ENCODE results near the gene ATG4D.
"Not testable (repeated sequence)": the region's sequence is repeated elsewhere in the genome, so short reads cannot be mapped to it uniquely, and the experiment has no call there.

The ATG4D gene

DNA sequence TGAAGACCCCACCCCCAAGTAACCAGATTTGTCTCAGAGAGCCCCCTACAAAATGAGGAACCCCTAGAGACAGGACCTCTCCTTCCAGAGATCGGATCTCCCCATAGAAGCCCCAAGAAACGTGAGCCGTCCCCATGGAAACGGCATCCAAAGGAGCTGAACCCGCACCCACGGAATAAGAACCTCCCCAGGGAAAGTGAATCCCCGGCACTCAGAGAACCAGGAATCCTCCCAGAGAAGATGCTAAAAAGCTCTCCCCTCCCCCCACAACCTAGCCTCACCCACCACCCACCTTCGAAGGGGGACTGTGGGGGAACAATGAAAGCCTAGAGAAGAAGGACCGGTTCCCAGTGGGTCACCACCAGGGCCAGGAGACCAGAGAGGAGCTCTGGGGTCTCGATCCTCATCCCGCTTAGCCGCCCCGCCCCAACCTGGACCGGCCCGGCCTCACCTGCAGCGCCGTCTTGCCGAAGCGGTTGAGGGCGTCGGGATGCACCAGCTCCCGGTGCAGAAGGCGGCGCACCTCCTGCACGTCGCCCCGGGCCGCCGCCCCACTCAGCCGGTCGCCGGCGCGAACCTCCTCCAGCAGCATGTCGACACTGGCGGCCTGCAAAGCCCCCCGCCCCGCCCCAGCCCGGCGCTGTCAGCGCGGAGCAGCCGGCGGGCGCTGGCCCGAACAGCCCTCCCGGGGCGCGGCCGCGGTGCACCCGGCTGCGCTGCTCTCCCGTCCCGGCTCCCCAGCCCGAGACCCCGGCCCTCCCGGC lies 24.5 kb downstream of the ATG4D start:
- Histone ChIP-seq H3K4me3 (ENCODE audit: low read depth, low read length) (peak overlapping the region; percentile 65), H3K36me3 (ENCODE audit: control insufficient read depth, insufficient read depth, low read length) (no peaks in the 10 kb centered on the region), H3K9me3 (ENCODE audit: control insufficient read depth, insufficient read depth, low read length) (no peaks in the 10 kb centered on the region), H3K9ac (ENCODE audit: low read depth, low read length) (no peak overlapping the region), H3K27me3 (ENCODE audit: control insufficient read depth, insufficient read depth, low read length) (peaks cover 12% of the 10 kb centered on the region), H3K4me1 (ENCODE audit: control insufficient read depth, insufficient read depth, low read length) (peaks cover 4% of the 10 kb centered on the region)

DNA sequence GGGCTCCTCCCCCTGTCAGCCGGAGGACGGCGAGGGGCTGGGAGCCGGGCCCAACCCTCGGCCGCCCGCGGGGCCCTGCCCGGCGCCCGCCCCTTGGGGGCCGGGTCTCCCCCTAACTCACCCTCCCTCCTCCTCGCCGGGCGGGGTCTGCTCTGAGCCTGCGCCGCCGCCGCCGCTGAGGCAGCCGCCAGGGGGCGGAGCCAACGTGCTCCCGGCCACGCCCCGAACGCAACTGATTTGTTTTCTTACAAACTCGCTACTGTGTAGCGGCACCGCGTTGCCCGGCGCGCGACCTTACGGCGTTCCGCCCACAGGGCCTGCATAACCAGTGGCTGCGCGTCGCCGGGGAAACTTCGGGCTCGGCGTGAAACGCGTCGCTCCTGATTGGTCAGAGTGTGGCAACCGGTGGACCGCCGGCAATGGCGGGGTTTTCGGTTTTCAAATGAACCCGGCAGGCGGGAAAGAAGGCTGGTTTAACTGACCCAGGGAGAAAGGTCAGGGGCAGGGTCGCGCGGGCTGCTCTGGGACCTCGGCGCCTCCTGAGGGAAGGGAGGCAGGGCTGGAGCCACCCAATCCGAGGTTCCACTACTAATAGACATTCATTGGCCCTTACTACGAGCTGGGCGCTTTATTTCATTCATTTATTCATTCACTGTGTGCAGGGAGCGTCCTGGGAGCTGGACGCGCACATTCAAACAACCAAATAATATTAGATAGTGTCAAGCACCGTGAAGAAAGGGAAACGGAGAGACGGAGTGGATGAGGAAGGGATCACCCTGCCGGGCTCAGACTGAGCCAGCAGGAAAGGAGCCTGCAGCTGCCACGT lies 25.3 kb downstream of the ATG4D start, which contains the start of gene CDKN2D:
CDKN2D (minus strand) TSS at position 154 of the 826 bp plus-strand sequence. CDS start 326 bp downstream, outside the sequence.
- Histone ChIP-seq H3K4me1 (ENCODE audit: control insufficient read depth, insufficient read depth, low read length) (peaks cover 4% of the 10 kb centered on the region), H3K27me3 (ENCODE audit: control insufficient read depth, insufficient read depth, low read length) (peaks cover 12% of the 10 kb centered on the region), H3K9me3 (ENCODE audit: control insufficient read depth, insufficient read depth, low read length) (no peaks in the 10 kb centered on the region), H3K4me3 (ENCODE audit: low read depth, low read length) (peak within 1 kb of the TSS; percentile 79), H3K9ac (ENCODE audit: low read depth, low read length) (peak within 1 kb of the TSS; percentile 80), H3K36me3 (ENCODE audit: control insufficient read depth, insufficient read depth, low read length) (peaks cover under 1% of the 10 kb centered on the region)

DNA sequence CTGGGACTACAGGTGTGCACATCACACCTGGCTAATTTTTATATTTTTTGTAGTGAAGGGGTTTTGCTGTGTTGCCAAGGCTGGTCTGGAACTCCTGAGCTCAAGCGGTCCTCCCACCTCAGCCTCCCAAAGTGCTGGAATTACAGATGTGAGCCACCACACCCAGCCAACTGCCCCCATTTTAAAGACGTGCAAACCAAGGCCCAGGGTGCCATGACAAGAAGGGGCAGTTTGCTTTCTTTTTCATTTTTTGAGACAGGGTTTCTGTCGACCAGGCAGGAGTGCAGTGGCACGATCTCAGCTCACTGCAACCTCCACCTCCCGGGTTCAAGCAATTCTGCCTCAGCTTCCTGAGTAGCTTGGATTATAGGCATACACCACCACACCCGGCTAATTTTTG lies 30.1 kb downstream of the ATG4D start:
- H3K4me3 ChIP-seq (ENCODE audit: low read depth, low read length); H3K9ac ChIP-seq (ENCODE audit: low read depth, low read length); H3K4me1 ChIP-seq (ENCODE audit: control insufficient read depth, insufficient read depth, low read length); H3K9me3 ChIP-seq (ENCODE audit: control insufficient read depth, insufficient read depth, low read length); H3K27me3 ChIP-seq (ENCODE audit: control insufficient read depth, insufficient read depth, low read length): not testable (repeated sequence)
- H3K36me3 ChIP-seq (ENCODE audit: control insufficient read depth, insufficient read depth, low read length), result peaks cover 11% of the 10 kb centered on the region

DNA sequence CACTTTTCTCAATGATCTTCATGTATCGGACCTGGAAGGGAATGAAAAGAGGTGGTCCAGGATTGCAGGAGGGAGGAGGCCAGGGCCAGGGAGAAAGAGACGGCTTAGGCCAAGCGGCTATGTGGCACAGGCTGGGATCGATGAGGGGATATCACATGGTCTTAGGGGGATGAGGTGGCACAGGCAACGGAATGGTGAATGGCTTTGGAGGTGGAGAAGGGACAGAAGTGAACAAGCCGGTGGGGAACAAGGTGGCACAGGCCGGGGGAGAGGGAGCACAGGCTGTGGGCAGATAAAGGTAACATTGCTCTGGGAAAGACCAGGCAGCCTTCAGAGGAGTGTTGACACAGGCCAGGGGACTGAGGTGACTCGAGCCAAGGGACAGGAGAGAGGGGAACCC lies 30.8 kb downstream of the ATG4D start:
- H3K4me1 ChIP-seq (ENCODE audit: control insufficient read depth, insufficient read depth, low read length), result no peaks in the 10 kb centered on the region

DNA sequence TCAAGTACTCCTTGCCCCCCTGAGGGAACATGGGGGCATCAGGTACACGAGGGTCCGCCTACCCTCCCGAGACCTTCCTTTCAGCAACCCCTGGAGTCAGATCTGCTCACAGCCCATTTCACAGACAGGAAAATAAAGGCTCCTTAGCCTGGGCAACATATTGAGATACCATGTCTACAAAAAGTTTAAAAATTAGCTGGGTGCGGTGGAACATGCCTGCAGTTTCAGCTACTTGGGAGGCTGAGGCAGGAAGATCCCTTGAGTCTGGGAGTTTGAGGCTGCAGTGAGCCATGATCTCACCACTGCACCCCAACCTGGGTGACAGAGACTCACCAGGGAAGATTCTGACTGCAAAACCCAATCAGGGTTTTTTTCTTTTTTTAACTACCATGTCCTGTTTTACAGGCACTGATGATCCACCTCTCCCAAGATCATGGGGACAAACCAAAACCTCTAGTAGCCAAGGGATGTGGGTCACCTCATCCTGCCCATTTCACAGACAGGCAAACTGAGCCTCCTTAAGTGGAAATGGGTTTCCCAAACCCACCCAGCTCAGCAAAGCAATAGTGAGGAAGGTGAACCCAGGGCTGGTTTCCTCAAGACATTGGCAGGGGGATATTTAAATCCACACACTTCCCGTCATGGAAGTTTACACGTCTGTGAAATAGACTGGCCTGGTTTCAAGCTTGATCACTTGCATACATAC lies 31.5 kb downstream of the ATG4D start:
- no peaks in the 10 kb centered on the region for H3K4me1 ChIP-seq (ENCODE audit: control insufficient read depth, insufficient read depth, low read length)
- H3K36me3 ChIP-seq (ENCODE audit: control insufficient read depth, insufficient read depth, low read length), result peaks cover 19% of the 10 kb centered on the region
- H3K27me3 ChIP-seq (ENCODE audit: control insufficient read depth, insufficient read depth, low read length), result no peaks in the 10 kb centered on the region
- H3K9ac ChIP-seq (ENCODE audit: low read depth, low read length), result no peak overlapping the region
- no peaks in the 10 kb centered on the region for H3K9me3 ChIP-seq (ENCODE audit: control insufficient read depth, insufficient read depth, low read length)
- no peak overlapping the region for H3K4me3 ChIP-seq (ENCODE audit: low read depth, low read length)

More for the DNA sequence above, 30.8 kb downstream of the ATG4D start:
- Histone ChIP-seq H3K36me3 (ENCODE audit: control insufficient read depth, insufficient read depth, low read length) (peaks cover 13% of the 10 kb centered on the region), H3K9me3 (ENCODE audit: control insufficient read depth, insufficient read depth, low read length) (no peaks in the 10 kb centered on the region), H3K4me3 (ENCODE audit: low read depth, low read length) (no peak overlapping the region), H3K9ac (ENCODE audit: low read depth, low read length) (no peak overlapping the region), H3K27me3 (ENCODE audit: control insufficient read depth, insufficient read depth, low read length) (no peaks in the 10 kb centered on the region)

GRCh38 chr19:10577951-10578350 lies 34.2 kb downstream of the ATG4D start:
- H3K4me1 ChIP-seq (ENCODE audit: control insufficient read depth, insufficient read depth, low read length), result no peaks in the 10 kb centered on the region
- no peak overlapping the region for H3K4me3 ChIP-seq (ENCODE audit: low read depth, low read length)
- H3K9me3 ChIP-seq (ENCODE audit: control insufficient read depth, insufficient read depth, low read length), result no peaks in the 10 kb centered on the region
- H3K36me3 ChIP-seq (ENCODE audit: control insufficient read depth, insufficient read depth, low read length), result peaks cover 24% of the 10 kb centered on the region
- no peak overlapping the region for H3K9ac ChIP-seq (ENCODE audit: low read depth, low read length)
- no peaks in the 10 kb centered on the region for H3K27me3 ChIP-seq (ENCODE audit: control insufficient read depth, insufficient read depth, low read length)

GRCh38 chr19:10580979-10581631 lies 37.4 kb downstream of the ATG4D start:
- no peaks in the 10 kb centered on the region for H3K4me1 ChIP-seq (ENCODE audit: control insufficient read depth, insufficient read depth, low read length)
- no peak overlapping the region for H3K9ac ChIP-seq (ENCODE audit: low read depth, low read length)
- H3K36me3 ChIP-seq (ENCODE audit: control insufficient read depth, insufficient read depth, low read length), result peaks cover 25% of the 10 kb centered on the region
- no peaks in the 10 kb centered on the region for H3K27me3 ChIP-seq (ENCODE audit: control insufficient read depth, insufficient read depth, low read length)
- no peaks in the 10 kb centered on the region for H3K9me3 ChIP-seq (ENCODE audit: control insufficient read depth, insufficient read depth, low read length)
- no peak overlapping the region for H3K4me3 ChIP-seq (ENCODE audit: low read depth, low read length)

DNA sequence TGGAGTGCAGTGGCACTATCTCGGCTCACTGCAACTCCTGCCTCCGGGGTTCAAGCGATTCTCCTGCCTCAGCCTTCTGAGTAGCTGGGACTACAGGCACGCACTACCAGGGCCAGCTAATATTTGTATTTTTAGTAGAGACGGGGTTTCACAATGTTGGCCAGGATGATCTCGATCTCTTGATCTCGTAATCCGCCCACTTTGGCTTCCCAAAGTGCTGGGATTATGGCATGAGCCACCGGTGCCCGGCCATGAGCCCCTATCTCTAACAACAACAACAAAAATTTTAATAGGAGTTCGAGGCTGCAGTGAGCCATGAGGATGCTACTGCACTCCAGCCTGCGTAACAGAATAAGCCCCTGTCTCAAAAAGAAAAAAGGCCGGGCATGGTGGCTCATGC lies 38.4 kb downstream of the ATG4D start:
- Histone ChIP-seq H3K4me3 (ENCODE audit: low read depth, low read length) (no peak overlapping the region), H3K36me3 (ENCODE audit: control insufficient read depth, insufficient read depth, low read length) (peaks cover 25% of the 10 kb centered on the region), H3K4me1 (ENCODE audit: control insufficient read depth, insufficient read depth, low read length) (no peaks in the 10 kb centered on the region)

GRCh38 chr19:10583036-10583776 lies 39.5 kb downstream of the ATG4D start:
- no peaks in the 10 kb centered on the region for H3K27me3 ChIP-seq (ENCODE audit: control insufficient read depth, insufficient read depth, low read length)
- H3K4me3 ChIP-seq (ENCODE audit: low read depth, low read length), result no peak overlapping the region
- no peak overlapping the region for H3K9ac ChIP-seq (ENCODE audit: low read depth, low read length)
- no peaks in the 10 kb centered on the region for H3K9me3 ChIP-seq (ENCODE audit: control insufficient read depth, insufficient read depth, low read length)
- no peaks in the 10 kb centered on the region for H3K4me1 ChIP-seq (ENCODE audit: control insufficient read depth, insufficient read depth, low read length)
- H3K36me3 ChIP-seq (ENCODE audit: control insufficient read depth, insufficient read depth, low read length), result peaks cover 25% of the 10 kb centered on the region

More for the DNA sequence above, 38.4 kb downstream of the ATG4D start:
- H3K9me3 ChIP-seq (ENCODE audit: control insufficient read depth, insufficient read depth, low read length), result no peaks in the 10 kb centered on the region
- H3K27me3 ChIP-seq (ENCODE audit: control insufficient read depth, insufficient read depth, low read length), result no peaks in the 10 kb centered on the region
- no peak overlapping the region for H3K9ac ChIP-seq (ENCODE audit: low read depth, low read length)

GRCh38 chr19:10586396-10586795 lies 42.7 kb downstream of the ATG4D start:
- Histone ChIP-seq H3K27me3 (ENCODE audit: control insufficient read depth, insufficient read depth, low read length) (no peaks in the 10 kb centered on the region), H3K9ac (ENCODE audit: low read depth, low read length) (peak overlapping the region; percentile 65), H3K9me3 (ENCODE audit: control insufficient read depth, insufficient read depth, low read length) (no peaks in the 10 kb centered on the region), H3K4me3 (ENCODE audit: low read depth, low read length) (peak overlapping the region; percentile 91), H3K4me1 (ENCODE audit: control insufficient read depth, insufficient read depth, low read length) (no peaks in the 10 kb centered on the region), H3K36me3 (ENCODE audit: control insufficient read depth, insufficient read depth, low read length) (peaks cover 9% of the 10 kb centered on the region)

Data from iPS-15b (cell line).